NCI-H82 treated with DMSO at 0.1 percent for 48 hours (cell line): ENCODE results near the gene PKM.

Source experiments
- DNase-seq: peaks from one replicate; lab custom pipeline; 2025; ENCODE audit not compliant: unreplicated experiment; lab: John Stamatoyannopoulos, UW

The PKM gene

DNA sequence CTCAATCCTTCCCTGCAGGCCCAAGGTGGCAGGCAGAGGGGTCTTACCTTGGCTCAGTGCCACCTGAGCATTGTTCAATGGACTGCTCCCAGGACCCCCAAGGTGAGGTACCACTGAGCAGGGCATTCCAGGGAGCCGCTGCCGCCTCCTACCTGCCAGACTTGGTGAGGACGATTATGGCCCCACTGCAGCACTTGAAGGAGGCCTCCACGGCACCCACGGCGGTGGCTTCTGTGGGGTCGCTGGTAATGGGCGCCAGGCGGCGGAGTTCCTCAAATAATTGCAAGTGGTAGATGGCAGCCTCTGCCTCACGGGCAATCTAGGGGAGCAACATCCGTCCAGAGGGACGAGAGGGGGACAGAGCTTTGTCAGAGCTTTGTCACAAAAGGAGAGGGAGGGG lies 28.7 kb downstream of the PKM start:
- DNase-seq = no peak

GRCh38 chr15:72201391-72201921 lies 29.5 kb downstream of the PKM start:
- DNase-seq = no peak

DNA sequence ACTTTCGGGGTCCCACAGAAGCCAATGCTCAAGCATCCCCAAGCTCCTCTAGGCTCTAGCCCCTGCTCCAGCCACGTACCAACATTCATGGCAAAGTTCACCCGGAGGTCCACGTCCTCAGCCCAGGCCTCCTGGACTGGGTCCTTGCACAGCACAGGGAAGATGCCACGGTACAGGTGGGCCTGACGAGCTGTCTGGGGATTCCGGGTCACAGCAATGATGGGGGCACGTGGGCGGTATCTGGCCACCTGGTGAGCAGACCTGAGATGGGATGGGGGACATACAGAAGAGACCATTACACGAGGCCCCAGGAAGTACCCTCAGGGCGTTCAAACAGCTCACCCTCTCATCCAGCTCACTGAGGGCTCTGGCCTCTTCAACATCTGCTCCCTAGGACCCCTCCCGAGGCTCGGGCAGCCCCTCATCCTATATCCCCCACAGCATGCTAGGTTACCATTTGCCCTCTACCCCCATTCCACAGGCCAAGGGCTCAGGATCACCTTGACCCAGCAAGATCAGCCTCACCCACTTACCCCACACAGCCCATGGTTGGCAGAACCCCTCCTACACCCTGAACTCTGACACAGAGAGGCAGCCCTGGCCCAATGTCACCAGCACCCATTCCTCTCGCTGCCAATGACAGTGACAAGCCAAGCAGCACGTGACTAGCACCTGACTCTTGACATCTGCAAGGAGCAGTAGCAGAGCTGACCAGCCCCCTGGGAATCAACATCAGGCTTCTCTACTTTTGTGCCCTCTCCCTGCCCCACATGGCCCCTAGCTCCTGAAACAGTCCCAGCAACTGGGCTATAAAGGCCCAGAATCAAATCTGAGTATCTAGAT lies 30.4 kb downstream of the PKM start:
- no peak for DNase-seq

GRCh38 chr15:72199721-72200212 lies 31.2 kb downstream of the PKM start:
- peak; percentile 25 for DNase-seq

DNA sequence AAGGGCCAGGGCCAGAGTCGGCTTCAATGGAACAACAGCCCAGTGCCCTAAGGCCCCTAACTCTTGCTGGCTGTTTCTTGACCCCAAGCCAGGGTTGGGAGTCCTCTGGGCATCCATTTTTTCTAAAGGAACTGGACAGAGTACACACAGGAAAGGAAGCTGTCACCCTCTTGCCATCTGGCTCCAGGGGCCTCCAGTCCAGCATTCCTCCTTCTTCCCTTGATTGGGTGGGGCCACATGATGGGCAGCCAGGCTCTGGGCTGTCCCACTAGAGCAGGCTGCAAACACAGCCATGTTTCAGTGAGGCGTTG lies 31.8 kb downstream of the PKM start:
- DNase-seq = no peak

- no peak for DNase-seq
These were observed 32.4 kb downstream of the PKM start for GRCh38 chr15:72198356-72199204.

DNA sequence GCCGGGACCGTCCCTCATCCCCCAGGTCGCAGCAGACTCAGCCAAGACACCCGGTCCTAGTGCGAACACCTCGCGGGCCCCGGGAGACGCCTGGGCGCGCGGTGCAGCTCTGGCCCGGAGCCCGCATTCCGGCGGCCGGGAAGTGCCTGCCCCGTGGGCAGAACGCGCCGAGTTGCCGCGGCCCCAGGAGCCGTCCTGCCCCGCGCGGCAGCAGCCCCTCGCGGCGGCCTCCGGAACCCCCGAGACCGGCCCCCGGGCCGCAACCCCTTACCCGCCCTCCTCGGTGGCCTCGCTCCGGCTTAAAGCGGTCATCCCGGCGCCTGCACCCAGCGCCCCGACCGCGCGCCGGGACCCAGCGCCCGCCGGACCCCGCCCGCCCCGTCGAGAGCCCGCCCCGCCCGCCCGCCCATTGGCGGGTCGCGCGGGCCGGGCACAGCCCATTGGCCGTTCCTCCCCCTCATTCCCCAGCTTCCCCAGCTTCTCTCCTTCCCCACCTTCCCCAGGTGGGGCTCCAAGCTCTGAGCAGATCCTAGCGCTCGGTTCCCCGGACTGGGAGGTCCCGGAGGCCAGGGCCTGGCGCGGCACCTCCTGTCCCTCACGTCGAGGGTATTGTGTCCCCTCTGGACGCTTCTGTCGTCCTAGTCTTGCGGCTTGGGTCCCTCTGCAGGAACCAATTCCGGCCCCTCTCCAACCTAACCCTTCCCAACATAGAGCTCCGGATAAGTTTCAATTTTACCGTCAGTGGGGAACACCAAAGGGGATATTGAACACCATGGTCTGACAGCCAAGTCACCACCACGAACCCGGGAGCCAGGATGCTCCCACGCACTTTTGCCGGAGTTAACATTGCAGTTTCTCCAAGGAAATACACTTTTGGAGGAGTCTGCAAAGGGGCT lies 33.3 kb downstream of the PKM start, which contains the start of gene GRAMD2A:
GRAMD2A (minus strand) TSS at position 328 of the 896 bp plus-strand sequence.
- peak; percentile 62 for DNase-seq

- no peak for DNase-seq
These were observed 33.9 kb downstream of the PKM start for GRCh38 chr15:72197041-72197459.

DNA sequence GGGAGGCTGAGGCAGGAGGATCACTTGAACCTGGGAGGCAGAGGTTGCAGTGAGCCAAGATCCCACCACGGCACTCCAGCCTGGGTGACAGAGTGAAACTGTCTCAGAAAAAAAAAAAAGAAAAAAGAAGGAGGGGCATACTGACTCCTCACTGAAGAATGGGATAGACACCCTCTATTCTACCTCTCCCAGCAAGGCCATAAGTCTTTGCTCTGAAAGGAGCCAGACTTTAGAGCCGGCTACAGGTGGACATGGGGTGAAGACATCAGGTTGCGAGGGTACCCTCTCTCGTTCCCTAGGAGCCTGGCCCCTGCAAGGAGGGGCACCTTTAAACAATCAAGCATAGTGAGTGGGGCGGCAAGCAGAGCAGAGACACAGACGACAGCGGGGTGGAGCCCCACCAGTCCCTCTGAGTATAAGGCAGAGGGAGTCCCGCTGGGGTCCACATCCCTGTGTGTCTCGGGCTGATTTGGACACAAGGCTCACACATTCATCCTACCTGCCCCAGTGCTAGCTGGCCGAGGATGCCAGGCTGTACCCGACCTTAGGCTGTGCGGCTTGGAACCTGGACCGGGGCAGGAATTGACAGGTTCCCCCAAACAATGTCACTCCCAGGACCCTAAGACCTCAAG lies 34.5 kb downstream of the PKM start:
- no peak for DNase-seq

- DNase-seq = no peak
These were observed 35.9 kb downstream of the PKM start for GRCh38 chr15:72195101-72195511.

DNA sequence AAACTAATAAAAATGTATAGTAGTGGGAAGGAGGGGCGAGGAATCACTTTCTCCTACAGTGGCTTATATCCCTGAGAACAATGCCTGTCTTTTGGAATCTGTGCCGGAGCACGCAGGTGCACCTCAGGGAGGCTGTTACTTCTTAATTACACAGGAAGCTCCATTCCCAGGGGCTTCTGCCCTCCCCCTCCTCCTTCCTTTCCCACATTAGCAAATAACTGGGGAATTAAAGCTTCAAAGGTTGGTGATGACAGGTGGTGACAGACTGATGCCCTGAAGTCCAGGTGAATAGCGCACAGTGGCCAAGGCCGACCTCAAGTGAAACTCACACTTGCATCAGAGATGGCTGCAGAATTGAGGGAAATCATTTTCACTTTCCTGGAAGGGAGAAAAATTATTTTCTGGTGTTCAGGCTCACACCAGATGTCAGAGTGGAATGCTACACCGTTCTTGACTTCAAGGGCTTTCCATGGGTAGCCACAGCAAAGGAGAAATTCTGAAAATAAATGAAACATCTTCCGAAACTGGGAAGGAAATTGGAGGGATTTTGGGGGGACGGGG lies 37.1 kb downstream of the PKM start:
- no peak for DNase-seq

DNA sequence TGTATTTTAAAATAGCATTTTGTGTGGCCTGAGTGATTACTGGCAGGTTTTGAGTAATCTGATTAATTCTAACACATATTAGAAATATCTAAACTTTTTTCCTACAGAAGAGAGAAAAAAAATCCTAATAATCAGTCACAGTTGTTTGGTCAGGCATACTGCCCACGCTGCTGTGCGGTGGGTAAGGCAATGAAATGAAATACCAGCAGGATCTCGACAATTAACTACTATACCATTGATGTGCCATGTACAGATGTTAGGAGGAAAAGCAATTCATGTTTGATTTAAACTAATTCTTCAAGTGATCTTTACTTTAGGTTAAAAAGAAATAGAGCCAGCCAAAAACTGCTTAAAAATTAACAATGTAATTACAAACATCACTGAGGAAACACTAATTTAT lies 38.6 kb downstream of the PKM start:
- no peak for DNase-seq

DNA sequence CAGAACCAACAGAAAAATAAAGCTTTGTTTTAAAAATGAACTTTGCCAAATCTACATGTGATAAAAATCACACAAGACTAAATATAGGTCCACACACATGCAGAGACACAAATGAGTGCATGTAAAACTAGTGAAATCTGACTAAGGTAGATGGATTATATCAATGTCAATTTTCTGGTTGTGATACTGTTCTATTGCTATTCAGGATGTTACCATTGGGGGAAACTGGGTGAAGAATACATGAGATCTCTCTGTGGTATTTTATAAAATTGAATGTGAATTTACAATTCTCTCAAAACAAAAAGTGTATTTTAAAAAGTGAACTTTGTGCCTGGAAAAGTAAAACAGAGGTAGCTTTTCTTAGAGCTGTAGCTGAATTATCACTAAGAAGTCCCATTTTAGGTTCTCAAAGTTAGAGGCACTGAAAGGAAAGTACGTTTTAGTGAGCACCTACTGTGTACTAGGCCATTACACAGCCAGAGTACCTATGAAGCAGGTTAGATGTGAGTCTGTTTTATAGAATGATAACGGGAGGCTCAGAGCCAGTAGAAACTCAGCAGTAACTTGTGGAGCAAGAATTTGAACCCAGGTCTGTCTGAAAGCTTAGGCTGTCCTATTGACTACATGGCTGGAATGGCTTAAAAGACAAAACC lies 41.6 kb downstream of the PKM start:
- DNase-seq = no peak

- no peak for DNase-seq
These were observed 46.7 kb downstream of the PKM start for GRCh38 chr15:72184165-72184811.

- no peak for DNase-seq
These were observed 47.2 kb downstream of the PKM start for GRCh38 chr15:72183781-72184164.

DNA sequence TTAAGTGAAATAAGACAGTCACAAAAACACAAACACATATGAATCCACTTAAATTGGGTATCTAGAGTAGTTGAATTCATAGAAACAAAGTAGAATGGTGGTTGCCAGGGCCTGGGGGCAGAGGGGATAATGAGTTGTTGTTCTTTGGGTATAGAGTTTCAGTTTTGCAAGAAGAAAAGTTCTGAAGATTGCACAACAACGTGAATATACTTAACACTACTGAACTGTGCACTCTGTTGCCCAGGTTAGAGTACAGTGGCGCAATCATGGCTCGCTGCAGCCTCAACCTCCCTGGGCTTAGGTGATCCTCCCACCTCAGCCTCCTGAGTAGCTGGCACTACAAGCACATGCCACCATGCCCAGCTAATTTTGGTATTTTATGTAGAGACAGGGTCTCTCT lies 48.3 kb downstream of the PKM start:
- DNase-seq = no peak

GRCh38 chr15:72182244-72182643 lies 48.7 kb downstream of the PKM start:
- DNase-seq = no peak

- no peak for DNase-seq
These were observed 50.1 kb downstream of the PKM start for GRCh38 chr15:72180761-72181324.
